Gastroesophageal sphincter (tissue), 4 donors: ENCODE results near the gene COL4A2. TPM values are rescaled to one million over a fixed set of nuclear protein-coding genes. Genes with fewer than 3 reads are reported as not detected.
A peak's percentile ranks its signal among the peaks of the same experiment; 100 is the strongest.
"Not testable (repeated sequence)": the region's sequence is repeated elsewhere in the genome, so short reads cannot be mapped to it uniquely, and the experiment has no call there.

Source experiments
- ATAC-seq: fragments of 150-250 bp; one replicate; pipeline ENCODE4 v1.9.1; 2016; ENCODE audit warnings: mild to moderate bottlenecking, moderate library complexity
- H3K27ac ChIP-seq, 4 donors: fragments of 200-600 bp; sonication (generic) in 3 of 4; 1 replicate in 3 of 4; 2 replicates in 1 of 4; pipeline ENCODE4 v1.5.1; 2016 to 2019
- H3K27me3 ChIP-seq: fragments of 200-600 bp; sonication (generic); one replicate; pipeline ENCODE4 v1.5.1; 2019
- H3K36me3 ChIP-seq, 2 donors: fragments of 200-600 bp; sonication (generic); one replicate each; pipeline ENCODE4 v1.5.1; 2019; ENCODE audit warnings: control low read depth in 1 of 2
- H3K4me1 ChIP-seq, 3 donors: fragments of 200-600 bp; sonication (generic); 1 replicate in 2 of 3; 2 replicates in 1 of 3; pipeline ENCODE4 v1.5.1; 2016 to 2019; ENCODE audit warnings: control low read depth in 2 of 3
- H3K4me3 ChIP-seq, 2 donors: fragments of 200-600 bp; sonication (generic); one replicate each; pipeline ENCODE4 v1.5.1; 2019; ENCODE audit warnings: mild to moderate bottlenecking in 1 of 2, moderate library complexity in 1 of 2
- H3K9me3 ChIP-seq, 3 donors: fragments of 200-600 bp; sonication (generic); one replicate each; pipeline ENCODE4 v1.5.1; 2017 to 2019; ENCODE audit warnings: control low read depth in 2 of 3
- EP300 ChIP-seq: sonication (generic); formaldehyde crosslinking; IDR thresholded peaks from one replicate; pipeline ENCODE4 v1.6.1; 2017; ENCODE audit warnings: antibody characterized with exemption, mild to moderate bottlenecking
- POLR2A ChIP-seq, 2 donors: fragments of 450-650 bp; IDR thresholded peaks; one replicate each; pipeline ENCODE4 v1.6.1; 2017; ENCODE audit warnings: antibody characterized with exemption in 2 of 2, mild to moderate bottlenecking in 2 of 2, moderate library complexity in 1 of 2
- POLR2AphosphoS5 ChIP-seq: sonication (generic); formaldehyde crosslinking; IDR thresholded peaks from one replicate; pipeline ENCODE4 v1.6.1; 2017; ENCODE audit warnings: antibody characterized with exemption
- WGBS, 2 donors: methylation state at CpG; one replicate each; pipeline ENCODE4 v1.1.5; 2018; ENCODE audit warnings: low coverage in 1 of 2; 5-methylcytosine and 5-hydroxymethylcytosine counted together
- total RNA-seq, 4 donors: library from RNA; depleted of rRNA; stranded (reverse); fragments of >200 nt; gene quantifications; one replicate each; pipeline ENCODE4 v1.1.0, GENCODE V29; 2016
- TF ChIP-seq, protein P1 (sequence below), 4 experiments: fragments of 200-600 bp in 2 of 4; fragments of 450-650 bp in 2 of 4; sonication (generic) in 1 of 4; IDR thresholded peaks; one replicate each; pipeline ENCODE4 v1.5.1; 2017 to 2019; ENCODE audit warnings: antibody characterized with exemption in 4 of 4, mild to moderate bottlenecking in 2 of 4, moderate library complexity in 2 of 4

Gene COL4A2
- total RNA-seq, 4 donors from 2014 or later = 478 to 945 (median 543) TPM

DNA sequence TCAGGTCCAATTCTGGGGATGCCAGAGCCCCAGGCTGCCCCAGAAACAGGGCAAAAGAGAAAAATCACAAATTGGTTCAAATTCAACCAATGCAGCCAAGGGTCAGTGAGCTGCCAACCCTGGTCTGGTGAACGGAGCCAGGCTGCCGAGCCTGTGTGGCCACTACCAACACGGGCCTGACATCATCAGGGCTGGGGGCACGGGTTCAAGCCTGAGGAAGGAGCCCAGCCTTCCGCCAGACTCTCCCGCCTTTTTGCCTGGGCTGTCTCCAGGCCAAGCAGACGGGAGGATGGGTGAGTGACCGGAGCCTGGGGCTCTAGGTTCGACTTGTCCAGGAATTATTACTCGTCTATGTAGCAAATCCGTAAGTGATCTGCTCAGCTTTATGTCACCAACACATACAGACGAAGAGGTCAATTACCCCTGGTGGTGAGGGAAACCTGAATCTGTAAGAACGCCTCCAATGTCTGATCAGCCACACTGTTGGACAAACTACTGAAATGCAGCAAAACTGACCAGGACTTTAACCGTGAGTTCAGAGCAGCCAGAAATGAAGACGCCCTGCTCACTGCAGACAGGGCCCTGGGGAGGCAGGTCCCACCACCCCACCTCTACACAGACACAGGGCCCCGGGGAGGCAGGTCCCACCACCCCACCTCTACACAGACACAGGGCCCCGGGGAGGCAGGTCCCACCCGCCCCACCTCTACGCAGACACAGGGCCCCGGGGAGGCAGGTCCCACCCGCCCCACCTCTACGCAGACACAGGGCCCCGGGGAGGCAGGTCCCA is 222.6 kb downstream of the COL4A2 start:
- ATAC-seq = no peak
- Histone ChIP-seq H3K4me1 (peaks cover 0 to 68% (median 3%) of the 10 kb centered on the region in 3 donors), H3K4me3 (no peak overlapping the region), H3K36me3 (no peaks in the 10 kb centered on the region), H3K9me3 (no peaks in the 10 kb centered on the region), H3K27me3 (no peaks in the 10 kb centered on the region), H3K27ac (peak overlapping the region in 3 of 4 donors; percentile 12 to 76 (median 70))
- TF ChIP-seq, protein P1, sequence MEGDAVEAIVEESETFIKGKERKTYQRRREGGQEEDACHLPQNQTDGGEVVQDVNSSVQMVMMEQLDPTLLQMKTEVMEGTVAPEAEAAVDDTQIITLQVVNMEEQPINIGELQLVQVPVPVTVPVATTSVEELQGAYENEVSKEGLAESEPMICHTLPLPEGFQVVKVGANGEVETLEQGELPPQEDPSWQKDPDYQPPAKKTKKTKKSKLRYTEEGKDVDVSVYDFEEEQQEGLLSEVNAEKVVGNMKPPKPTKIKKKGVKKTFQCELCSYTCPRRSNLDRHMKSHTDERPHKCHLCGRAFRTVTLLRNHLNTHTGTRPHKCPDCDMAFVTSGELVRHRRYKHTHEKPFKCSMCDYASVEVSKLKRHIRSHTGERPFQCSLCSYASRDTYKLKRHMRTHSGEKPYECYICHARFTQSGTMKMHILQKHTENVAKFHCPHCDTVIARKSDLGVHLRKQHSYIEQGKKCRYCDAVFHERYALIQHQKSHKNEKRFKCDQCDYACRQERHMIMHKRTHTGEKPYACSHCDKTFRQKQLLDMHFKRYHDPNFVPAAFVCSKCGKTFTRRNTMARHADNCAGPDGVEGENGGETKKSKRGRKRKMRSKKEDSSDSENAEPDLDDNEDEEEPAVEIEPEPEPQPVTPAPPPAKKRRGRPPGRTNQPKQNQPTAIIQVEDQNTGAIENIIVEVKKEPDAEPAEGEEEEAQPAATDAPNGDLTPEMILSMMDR (IDR thresholded peaks at IDR 0.05) = no peak
- TF ChIP-seq POLR2AphosphoS5 = no peak
- no peak for TF ChIP-seq POLR2A (IDR thresholded peaks at IDR 0.05)
- TF ChIP-seq EP300 = no peak
- WGBS, 2 donors = 89 to 100% methylated on average over 1 to 3 of the region's 23 CpGs

DNA sequence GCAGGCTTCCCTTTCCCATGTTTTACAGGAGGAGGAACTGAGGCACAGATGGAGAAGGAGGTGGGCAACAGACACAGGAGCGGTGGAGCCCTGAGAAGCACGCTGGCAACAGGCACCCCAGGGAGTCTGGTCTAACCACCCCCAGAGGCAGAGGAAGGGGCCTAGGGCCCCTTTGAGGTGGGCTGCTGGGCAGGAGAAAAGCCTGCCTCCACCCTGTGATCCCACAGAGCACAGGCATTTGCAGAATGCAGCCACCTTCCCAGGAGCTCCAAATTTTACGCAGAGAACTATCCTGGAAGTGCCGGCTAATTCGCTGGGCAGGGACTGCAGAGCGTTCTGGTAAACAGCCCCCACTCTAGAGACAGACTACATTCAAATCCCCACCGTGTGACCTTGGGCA is 224.0 kb downstream of the COL4A2 start:
- Histone ChIP-seq H3K4me3 (no peak overlapping the region), H3K9me3 (no peaks in the 10 kb centered on the region), H3K4me1 (peaks cover 0 to 59% (median 0%) of the 10 kb centered on the region in 3 donors), H3K36me3 (no peaks in the 10 kb centered on the region), H3K27me3 (no peaks in the 10 kb centered on the region), H3K27ac (no peak overlapping the region)
- no peak for ATAC-seq
- TF ChIP-seq, protein P1 (IDR thresholded peaks at IDR 0.05) = no peak
- no peak for TF ChIP-seq POLR2AphosphoS5
- no peak for TF ChIP-seq POLR2A (IDR thresholded peaks at IDR 0.05)
- TF ChIP-seq EP300 = no peak
- whole genome bisulfite sequencing, 2 donors = 80% methylated on average over 1 to 2 of the region's 7 CpGs

DNA sequence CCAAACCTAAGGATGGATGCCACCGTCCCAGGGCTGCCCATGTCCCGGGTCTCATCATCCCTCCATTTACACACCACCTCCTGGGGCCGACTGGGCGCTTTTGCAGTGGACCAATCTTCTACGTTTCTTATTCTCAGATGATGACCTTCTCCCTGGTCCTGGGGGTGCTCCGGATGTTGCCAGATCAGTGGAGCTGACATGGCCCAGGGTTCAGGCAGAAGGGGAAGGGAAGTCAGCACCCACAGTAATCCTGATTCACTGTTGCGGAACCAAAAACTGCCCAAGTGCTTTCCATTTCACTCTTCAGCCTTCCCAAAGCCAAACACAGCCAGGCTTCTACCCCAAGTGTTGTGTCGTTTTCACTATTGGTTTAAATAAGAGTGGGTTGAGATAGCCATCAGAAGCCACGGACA is 224.6 kb downstream of the COL4A2 start:
- H3K4me1 ChIP-seq = peaks cover 0 to 54% (median 0%) of the 10 kb centered on the region in 3 donors
- no peaks in the 10 kb centered on the region for H3K9me3 ChIP-seq
- H3K4me3 ChIP-seq = no peak overlapping the region
- H3K27ac ChIP-seq = no peak overlapping the region
- H3K36me3 ChIP-seq = no peaks in the 10 kb centered on the region
- ATAC-seq = no peak
- no peak for TF ChIP-seq POLR2AphosphoS5
- no peak for TF ChIP-seq POLR2A (IDR thresholded peaks at IDR 0.05)
- TF ChIP-seq, protein P1 (IDR thresholded peaks at IDR 0.05) = no peak
- TF ChIP-seq EP300 = no peak
- H3K27me3 ChIP-seq = no peaks in the 10 kb centered on the region
- WGBS, 2 donors = 76 to 92% methylated on average over 4 to 6 of the region's 9 CpGs

DNA sequence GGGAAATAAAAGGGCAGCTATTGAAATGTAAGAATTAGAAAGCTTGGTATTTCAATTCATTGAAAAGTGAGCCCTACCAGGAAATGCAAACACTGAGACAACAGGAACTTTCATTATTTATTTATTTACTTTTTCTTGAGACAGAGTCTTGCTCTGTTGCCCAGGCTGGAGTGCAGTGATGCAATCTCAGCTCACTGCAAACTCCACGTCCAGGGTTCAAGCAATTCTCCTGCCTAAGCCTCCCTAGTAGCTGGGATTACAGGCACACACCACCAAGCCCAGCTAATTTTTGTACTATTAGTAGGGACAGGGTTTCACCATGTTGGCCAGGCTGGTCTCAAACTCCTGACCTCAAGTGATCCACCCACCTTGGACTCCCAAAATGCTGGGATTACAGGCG is 225.2 kb downstream of the COL4A2 start:
- not testable (repeated sequence) for H3K27ac ChIP-seq, ATAC-seq, H3K4me3 ChIP-seq, H3K27me3 ChIP-seq, H3K36me3 ChIP-seq, H3K9me3 ChIP-seq
- WGBS, 2 donors = 58 to 78% methylated on average over 1 to 2 of the region's 2 CpGs
- H3K4me1 ChIP-seq = peaks cover 0 to 51% (median 0%) of the 10 kb centered on the region in 3 donors

DNA sequence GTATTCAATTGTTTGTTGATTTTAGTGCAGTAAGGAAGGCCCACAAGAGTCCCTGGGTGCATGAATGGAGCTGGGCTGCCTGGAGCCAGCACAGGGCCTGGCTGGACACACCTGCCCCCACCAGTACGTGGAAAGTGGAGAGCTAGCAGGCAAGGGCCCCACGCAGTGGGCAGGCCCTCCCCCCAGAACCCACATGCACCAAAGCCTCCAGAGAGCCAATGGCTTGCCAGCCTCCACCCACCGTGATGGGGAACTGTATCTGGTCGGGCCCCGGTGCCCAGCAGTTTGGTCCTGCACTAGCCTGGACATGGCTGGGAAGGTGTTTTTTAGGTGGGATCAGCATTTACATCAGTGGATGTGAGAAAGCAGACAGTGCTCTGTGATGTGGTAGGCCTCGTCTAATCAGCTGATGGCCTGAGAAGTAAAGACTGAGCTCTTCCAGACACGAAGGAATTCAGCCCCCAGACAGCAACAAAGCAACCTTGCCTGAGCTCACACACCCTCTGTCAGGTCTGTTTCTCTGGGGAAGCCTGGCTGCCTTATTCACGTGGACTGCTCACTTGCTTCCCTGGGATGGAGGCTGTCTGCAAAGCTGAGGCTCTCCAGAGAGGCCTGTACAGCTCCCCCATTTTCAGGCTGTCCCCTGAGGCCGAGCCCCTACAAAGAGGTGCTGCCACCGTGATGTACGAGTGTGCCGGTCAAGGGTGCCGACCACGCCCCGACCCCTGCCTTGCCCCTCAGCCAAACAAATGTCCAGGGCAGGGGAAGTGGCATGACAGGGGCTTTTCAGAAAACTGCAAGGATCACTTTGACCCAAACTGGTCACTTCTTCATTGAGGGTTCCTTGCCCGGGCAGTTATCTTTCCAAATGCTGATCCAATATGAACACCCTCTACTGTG is 226.9 kb downstream of the COL4A2 start:
- Histone ChIP-seq H3K9me3 (no peaks in the 10 kb centered on the region), H3K27ac (peak overlapping the region in 1 of 4 donors; percentile 8), H3K36me3 (no peaks in the 10 kb centered on the region), H3K4me3 (no peak overlapping the region), H3K4me1 (peaks cover 0 to 52% (median 0%) of the 10 kb centered on the region in 3 donors), H3K27me3 (no peaks in the 10 kb centered on the region)
- 75% methylated on average over 6 of the region's 16 CpGs; no CpG with 5 or more reads in 1 of the 2 donors for WGBS, 2 donors
- no peak for ATAC-seq
- TF ChIP-seq POLR2AphosphoS5 (no peak), EP300 (no peak), POLR2A (IDR thresholded peaks at IDR 0.05) (no peak)
- TF ChIP-seq, protein P1 (IDR thresholded peaks at IDR 0.05) = no peak
